ENCODE measurements around the gene OR10G6. TPM values are rescaled to one million over a fixed set of nuclear protein-coding genes. Genes with fewer than 3 reads are reported as not detected.

The OR10G6 gene
- polyA plus RNA-seq, 6 donors from 2014 or later = not detected

DNA sequence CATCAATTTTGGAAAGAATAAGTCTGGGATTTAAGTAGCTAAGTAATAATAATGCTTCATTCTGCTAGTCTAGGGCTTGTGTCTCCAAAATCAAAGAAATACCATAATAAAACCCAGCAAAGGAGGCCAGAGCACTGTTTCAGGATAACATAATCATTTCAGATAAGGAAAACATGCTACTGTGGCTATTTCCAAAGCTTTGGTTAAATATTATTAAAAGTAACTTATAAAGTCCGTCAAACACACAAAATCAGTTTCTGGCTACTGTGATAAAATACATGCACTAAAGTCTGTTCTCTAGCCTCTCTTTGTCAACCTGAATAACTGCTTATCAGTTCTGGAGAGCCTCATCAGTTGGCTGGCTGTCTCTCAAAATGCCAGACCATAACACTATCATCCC, 49.8 kb downstream of the OR10G6 start:
- Mint-ChIP-seq H3K27me3 (peaks cover under 1 to 9% (median 5%) of the 10 kb centered on the region in 3 donors), H3K27ac (no peak overlapping the region), H3K4me3 (no peak overlapping the region), H3K36me3 (no peaks in the 10 kb centered on the region), H3K9me3 (peaks cover 0 to 7% (median 2%) of the 10 kb centered on the region in 7 donors), H3K4me1 (no peaks in the 10 kb centered on the region)
- ATAC-seq (ENCODE audit: low read depth in 2 of 2) (no peak), DNase-seq (no peak)

Other genes starting within 250 kb of the OR10G6 start
- gene OR6X1, start 240.6 kb downstream of the OR10G6 start, polyA plus RNA-seq (ENCODE audit: low read depth in 6 of 6) = not detected
- not detected for gene OR6M1, start 188.8 kb downstream of the OR10G6 start, polyA plus RNA-seq (ENCODE audit: low read depth in 6 of 6)
- gene TMEM225, start 109.5 kb downstream of the OR10G6 start, polyA plus RNA-seq (ENCODE audit: low read depth in 6 of 6) = not detected
- gene OR8D4, start 93.0 kb downstream of the OR10G6 start, polyA plus RNA-seq (ENCODE audit: low read depth in 6 of 6) = not detected
- not detected for gene OR4D5, start 55.5 kb downstream of the OR10G6 start, polyA plus RNA-seq (ENCODE audit: low read depth in 6 of 6)
- not detected for gene OR6T1, start 51.3 kb downstream of the OR10G6 start, polyA plus RNA-seq (ENCODE audit: low read depth in 6 of 6)
- not detected for gene OR10S1, start 17.4 kb downstream of the OR10G6 start, polyA plus RNA-seq (ENCODE audit: low read depth in 6 of 6)
- not detected for gene OR10G4, start 17.8 kb upstream of the OR10G6 start, polyA plus RNA-seq (ENCODE audit: low read depth in 6 of 6)
- not detected for gene OR10G9, start 27.9 kb upstream of the OR10G6 start, polyA plus RNA-seq (ENCODE audit: low read depth in 6 of 6)
- not detected for gene OR10G8, start 31.6 kb upstream of the OR10G6 start, polyA plus RNA-seq (ENCODE audit: low read depth in 6 of 6)
- gene OR10G7, start 46.2 kb upstream of the OR10G6 start, polyA plus RNA-seq (ENCODE audit: low read depth in 6 of 6) = not detected
- gene VWA5A, start 120.3 kb upstream of the OR10G6 start, polyA plus RNA-seq (ENCODE audit: low read depth in 6 of 6) = 10 to 100 TPM in 4 of 6 donors, 1 to 10 TPM in 1, not detected in 1; 4.5 to 15.8 (median 11.6) TPM
- gene OR10D3, start 188.2 kb upstream of the OR10G6 start, polyA plus RNA-seq (ENCODE audit: low read depth in 6 of 6) = not detected
- gene OR8G1, start 245.9 kb upstream of the OR10G6 start, polyA plus RNA-seq (ENCODE audit: low read depth in 6 of 6) = not detected